Posterior cingulate gyrus (tissue), 11 donors: ENCODE results near the gene SARDH.
A peak's percentile ranks its signal among the peaks of the same experiment; 100 is the strongest.
"Not testable (repeated sequence)": the region's sequence is repeated elsewhere in the genome, so short reads cannot be mapped to it uniquely, and the experiment has no call there.

ENCODE experiments used
- DNase-seq, 10 donors: peaks; one replicate each; pipeline versions ENCODE4 v3.0.0 to v3.0.0-alpha.2; 2020 to 2021; ENCODE audit warnings: mixed read lengths in 3 of 10
- intact Hi-C: fragments of 100-400 bp; cut with DNase I; formaldehyde crosslinking; loops from one replicate; pipeline ENCODE4 v1.15.1; 2023

Gene SARDH

DNA sequence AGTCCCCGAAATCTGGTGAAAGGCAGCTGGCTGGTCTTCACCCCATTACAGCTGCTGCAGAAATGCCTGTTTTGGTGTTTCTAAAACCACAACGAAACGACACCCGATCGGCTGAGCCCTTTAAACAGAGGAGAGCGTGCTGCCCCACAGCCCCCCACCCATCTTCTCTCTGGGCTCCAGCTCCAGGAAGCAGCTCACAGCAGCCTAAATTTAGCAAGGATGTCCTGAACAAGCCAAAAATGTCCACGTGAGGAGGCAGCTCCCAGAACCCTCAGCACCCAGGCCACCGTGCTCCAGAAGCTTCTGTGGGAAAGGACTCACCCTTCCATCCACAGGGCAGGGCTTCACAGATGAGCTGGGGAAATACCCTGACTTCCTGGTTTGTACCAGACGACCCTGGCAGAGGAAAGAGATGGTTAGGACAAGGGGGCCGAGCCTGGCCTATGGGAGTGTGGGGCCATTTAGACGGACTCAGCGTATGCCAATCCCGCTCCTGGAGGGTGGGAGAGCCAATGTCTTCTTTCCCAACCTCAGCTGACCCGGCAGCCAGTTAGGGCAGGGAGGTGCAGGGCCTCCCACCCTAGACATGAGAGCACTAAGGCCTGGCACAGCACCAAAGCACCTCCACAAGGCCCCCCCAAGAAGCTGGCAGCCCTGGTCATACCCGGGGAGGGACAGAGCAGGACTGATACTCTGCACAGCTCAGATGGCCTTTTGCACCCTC lies 39.1 kb upstream of the SARDH start:
- intact Hi-C loops, result no loop called here
- peak in 4 of 10 donors; percentile 9 to 76 (median 52) for DNase-seq

DNA sequence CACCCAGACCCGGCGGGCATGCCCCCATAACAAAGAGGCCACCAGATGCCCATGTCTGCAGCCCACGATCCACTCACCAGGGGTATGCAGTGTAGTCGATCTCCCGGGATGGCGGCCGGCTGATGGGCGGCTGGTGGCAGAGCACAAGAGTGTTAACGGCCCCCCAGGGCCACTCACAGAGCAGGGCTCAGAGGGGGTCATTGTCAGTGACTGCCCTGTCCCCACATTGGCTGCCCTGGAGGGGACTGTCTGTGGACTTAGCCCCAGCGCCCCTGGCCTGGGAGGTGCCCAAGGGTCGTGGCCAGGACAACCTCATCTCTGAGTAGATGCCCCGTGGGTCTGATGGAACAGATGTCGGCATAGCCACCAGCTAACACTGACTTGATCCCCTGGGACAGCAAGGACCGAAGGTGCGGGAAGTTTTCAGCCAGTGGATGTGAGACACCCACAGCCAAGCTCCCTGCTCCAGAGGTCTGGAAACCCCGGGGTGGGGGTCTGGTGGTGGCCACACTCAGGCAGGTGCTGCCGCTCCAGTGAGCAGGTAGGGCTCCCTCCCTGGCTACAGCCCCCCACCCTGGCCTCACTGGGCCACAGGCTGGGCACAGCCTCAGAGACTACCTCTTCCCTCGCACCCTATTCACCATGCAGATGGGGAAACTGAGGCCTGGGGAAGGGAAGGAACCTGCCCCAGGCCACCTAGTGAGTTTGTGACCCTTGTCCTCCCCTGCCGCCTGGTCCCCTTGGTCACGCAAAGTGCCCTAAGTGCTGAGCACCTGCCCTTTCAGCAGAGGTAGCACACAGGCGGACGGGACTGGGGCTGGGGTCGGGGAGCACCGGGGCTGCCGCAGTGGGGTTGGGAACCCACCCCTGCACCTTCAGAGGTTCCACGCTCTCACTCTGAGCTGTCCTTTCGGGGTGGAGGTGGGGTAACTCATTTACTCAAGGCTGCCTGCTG lies 38.1 kb upstream of the SARDH start:
- intact Hi-C loops, result no loop called here
- DNase-seq, result peak in 4 of 10 donors; percentile 24 to 77 (median 63)

DNA sequence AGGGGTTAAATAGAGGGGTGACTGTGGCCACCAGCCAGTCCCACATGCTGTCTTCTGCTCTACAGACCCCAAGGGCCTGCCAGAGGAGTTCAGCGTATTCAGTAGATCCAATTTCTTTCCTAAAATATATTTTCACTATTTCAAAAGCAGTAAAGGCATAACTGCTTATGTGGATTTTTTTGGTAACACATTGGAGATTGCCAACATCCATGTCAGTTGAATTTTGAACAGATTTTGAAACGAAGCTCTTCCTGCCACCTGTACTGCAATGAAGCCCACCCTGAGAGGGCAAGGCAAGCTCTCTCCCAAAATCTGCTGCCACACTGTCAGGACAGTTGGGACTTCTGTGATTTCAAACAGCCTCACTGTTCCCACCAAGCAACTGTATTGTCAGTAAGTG lies 37.1 kb upstream of the SARDH start:
- DNase-seq, result no peak
- intact Hi-C loops, result no loop called here

DNA sequence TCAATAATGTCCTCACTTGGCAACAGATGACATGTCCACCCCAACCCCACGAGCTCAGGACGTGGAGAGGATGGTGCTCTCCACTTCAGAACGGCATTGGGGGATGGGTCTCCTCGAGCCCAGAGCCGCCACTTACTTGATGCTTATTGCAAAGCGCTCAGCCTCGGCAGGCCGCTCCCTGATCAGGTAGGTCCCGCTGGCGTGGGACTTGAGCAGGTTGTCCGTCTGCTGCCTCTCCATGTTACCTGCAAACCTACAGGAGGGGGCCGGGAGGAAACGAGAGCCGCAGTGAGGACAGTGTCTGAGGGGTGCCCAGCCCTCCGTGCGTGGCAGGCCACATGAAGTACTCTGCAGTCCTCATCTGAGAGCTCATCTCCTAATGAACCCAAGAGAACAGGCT lies 36.6 kb upstream of the SARDH start:
- intact Hi-C loops, result no loop called here
- DNase-seq, result peak in 5 of 10 donors; percentile 4 to 74 (median 42)

DNA sequence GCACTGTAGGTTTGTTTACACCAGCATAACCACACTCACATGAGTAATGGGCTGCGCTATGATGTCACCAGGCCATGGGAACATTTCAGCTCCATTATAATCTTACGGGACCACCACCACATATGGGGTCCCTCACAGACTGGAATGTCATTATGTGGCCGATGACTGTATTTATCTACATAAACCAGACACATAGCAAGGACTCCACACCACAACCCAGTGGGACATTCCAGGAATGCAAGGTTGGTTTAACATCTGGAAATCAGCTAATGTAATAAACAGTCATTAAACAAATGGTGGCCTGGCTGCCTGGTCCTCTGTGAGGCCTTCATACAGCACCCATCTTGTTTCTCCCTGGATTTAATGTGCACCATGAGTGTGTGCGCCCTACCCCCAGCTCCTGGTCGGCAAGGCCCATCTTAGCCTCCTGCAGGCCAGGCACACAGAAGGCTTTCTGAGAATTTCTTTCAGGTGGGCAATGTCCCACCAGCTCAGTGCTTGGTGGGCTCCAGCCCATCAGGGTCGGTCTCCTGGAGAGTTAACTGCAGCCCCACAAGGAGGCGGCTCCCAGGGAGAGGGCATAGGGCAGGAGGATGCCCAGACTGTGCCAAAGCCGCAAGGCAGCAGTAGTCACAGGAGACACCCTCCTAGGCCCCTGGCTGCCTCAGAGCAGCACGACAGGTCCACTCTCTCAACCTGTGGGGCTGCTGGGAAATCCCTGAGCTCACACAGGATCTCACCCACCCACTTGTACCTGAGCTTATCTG lies 35.9 kb upstream of the SARDH start:
- intact Hi-C loops, result no loop called here
- DNase-seq, result peak in 5 of 10 donors; percentile 1 to 57 (median 19)

DNA sequence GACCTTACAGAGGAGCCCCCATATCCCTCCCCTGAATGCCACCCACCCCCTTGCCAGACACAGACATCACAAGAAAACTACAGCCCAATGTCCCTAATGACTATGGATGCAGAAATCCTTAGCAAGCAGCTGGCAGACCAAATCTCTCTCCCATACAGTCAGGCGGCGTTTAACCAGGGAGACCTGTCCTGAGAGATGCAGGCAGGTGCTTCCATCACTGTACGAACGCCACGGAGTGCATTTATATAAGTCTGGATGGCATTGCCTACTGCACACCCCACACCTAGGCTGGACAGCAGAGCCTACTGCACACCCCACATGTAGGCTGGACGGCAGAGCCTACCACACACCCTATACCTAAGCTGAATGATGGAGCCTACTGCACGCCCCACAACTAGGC lies 34.4 kb upstream of the SARDH start:
- intact Hi-C loops, result no loop called here
- peak in 1 of 10 donors; percentile 14 for DNase-seq

DNA sequence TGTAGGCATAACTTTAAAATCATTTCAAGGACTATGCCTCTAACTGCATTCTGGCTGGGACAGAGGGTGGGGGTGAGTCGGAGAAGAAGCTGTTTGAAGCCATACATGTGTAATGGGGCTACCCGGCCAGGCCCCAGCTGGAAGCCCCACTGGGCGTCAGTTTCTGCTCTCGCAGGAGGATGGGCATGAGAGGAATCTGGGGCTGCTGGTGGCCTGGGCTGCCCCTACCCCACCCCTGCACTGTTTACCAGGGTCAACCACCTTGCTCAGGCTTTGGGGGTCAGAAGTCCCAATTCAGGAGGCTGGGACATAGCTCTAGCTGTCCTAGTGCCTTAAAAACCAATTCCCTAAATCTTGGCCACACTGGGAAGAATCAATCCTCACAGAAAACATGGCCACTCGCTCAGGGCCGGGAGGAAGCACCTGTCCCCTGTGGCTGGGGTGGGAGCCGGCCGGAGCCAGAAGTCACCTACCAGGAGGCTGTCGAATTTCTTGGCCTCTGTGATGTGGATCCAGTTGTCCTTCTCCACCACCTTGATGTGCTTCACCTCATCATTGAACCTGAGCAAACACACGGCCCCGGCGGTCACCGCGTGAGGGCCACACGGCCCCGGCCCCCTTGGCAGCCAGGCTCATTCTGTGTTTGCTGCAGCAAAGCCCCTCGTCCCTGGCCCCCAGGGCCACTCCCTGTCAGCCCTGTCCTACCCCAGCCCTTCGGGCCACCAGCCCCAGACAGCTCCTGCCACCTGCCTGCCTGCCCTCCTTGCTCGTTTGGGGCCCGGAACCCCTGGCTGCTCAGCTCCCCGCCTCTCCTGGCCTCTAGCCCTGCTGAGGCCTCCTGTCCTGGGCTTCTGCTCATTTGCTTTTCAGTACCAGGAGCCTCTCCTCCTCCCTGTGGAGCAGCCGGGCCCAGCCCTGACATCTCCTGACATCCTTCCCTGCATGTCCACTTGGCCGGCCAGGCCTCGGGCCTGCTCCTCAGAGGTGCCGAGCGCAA lies 33.6 kb upstream of the SARDH start:
- DNase-seq, result peak in 7 of 10 donors; percentile 1 to 71 (median 16)
- intact Hi-C loops, result no loop called here

DNA sequence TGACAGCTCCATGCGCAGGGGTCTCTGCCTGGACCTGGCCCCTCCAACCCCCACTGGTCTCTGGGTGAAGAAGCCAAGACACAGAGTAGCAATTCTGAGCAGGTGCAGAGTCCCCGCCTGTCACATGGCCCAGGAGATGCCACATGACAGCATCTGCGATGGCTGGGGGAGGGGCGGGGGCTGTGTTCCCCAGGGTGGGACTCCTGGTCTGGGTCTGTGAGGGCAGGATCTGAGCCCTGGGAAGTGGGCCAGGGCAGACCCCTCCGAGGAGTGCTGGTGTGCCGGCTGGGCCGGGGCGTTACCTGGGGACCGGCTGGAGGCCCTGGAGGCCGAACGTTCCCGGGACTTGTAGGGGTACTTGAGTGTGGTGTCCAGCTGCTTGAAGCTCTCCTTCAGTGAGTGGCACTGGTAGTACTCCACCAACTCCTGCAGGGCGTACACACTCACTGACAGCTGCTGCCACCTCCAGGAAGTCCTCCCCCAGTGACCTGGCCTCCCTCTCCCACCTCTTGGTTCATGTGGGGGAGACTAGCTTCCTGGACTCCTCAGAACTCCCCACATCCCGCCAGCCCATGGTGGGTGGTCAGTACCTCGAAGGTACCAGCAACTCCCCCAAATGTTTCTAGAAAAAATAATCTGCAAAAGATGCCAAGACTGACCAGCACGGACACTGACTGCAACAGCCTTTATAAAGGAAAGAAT lies 32.1 kb upstream of the SARDH start:
- intact Hi-C loops, result no loop called here
- DNase-seq, result peak in 4 of 10 donors; percentile 5 to 68 (median 58)

DNA sequence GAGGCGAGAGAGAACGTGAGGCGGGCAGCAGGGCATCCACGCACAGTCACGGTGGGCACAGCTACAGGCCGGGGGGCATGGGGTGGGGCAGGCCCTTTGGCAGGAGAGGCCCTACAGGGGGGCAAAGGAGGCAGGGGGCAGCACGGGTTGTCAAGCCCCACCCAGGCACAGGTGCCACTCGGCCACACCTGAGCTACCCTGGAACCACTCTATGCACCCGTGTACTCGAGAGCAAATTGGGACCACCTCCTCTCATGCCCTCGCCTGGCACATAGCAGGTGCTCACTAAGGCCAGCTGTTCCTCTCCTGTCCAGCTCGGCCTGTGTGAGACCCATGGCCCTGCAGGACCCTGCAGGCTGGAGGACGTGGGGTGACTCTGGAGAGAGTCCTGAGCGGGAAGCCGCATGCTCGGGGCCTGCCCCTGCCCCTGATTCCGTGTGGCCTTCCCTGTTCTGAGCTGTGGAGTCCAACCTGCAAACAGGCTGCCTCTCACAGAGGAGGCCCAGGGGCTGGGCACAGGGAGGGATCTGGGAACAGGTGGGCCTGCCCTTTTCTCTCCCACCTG lies 31.4 kb upstream of the SARDH start:
- intact Hi-C loops, result no loop called here
- peak in 4 of 10 donors; percentile 5 to 73 (median 52) for DNase-seq

DNA sequence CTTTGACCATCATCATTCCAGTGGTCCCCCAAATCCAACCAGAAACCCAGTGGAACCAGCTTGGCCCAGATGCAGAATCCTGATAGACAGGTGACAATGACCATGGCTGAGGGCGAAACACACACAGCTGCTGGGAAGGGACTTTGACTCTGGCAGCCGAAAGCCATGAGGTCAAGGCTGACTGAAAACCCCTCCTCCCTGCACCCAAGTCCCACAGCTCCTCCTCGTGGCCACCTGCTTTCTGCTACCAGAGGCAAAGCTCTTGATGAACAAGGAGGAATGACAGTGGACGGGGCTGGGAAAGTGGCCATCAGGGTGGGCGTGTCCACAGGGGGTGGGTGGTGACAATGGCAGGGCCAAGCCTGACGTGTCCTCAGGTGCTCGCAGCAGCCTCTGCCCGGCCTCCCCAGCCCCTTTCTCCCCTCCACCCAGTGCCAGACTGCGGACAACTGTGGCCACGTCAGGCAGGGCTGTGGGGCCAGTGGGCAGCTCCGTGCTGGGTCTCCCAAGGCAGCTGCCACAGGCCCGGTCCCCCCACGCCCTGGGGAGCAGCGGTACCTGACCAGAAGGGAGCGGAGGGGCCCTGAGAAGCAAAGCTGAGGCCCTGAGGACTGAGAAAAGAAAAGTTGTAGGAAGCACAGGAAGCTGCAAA lies 30.8 kb upstream of the SARDH start:
- DNase-seq, result peak in 4 of 10 donors; percentile 6 to 77 (median 52)
- intact Hi-C loops, result no loop called here

DNA sequence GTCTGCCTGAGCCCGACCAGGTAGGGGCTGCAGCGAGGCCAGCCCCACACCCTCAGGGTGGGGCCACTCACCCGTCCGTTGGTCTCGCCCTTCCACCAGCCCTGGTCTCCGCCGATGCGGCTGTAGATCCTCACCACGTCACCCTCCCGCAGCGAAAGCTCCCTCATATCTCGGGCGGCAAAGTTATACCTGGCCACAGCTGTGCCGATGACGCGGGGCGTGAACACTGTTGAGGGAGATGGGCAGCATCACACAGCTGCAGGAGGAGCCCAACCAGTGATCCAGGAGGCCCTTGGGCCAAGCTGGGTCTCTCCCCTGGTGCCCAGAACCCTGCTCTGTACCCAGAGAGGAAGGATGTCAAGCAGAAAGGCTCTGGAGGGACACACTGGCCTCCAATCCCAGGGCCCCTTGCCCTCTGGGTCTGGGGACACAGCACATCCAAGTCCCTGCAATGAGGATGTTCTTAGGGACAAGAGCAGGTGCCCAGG lies 30.3 kb upstream of the SARDH start:
- DNase-seq, result peak in 3 of 10 donors; percentile 32 to 69 (median 44)
- intact Hi-C loops, result no loop called here

DNA sequence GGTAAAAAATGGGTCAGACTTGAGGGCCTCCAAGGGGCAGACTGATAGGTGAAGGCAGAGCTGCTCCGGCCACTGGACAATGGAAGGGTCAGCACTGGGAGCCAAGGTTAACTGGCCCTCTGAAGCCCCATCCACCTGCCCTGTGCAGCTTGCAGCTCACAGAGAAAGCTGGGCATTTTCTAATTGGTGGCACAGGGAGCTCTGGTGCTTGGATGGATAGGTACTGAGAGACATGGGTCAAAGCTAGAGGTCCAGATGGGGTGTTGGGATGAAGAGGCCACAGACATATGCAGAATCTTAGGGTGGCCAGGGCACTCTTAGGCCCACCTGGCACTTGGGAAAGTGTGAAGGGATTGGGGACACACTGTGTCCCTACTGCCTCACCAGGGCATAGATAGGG lies 29.5 kb upstream of the SARDH start:
- no peak for DNase-seq

DNA sequence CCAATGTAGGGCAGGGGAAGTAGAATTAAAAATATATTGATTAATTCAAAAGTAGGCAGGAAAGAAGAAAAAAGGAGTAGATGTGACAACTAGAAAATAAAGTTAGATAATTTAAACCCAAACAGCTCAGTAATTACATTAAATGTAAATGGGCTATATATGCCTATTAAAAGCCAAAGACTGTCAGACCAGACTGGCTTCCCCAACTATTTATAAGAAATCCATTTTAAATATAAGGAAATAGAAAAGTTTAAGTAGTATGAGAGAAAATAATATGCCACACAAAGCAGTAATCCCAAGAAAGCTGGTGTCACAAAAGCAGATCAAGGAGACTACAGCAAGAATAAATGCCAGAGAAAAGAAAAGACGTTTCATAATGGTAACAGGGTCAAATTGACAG lies 28.9 kb upstream of the SARDH start:
- intact Hi-C loops, result no loop called here
- no peak for DNase-seq

More for the DNA sequence above, 29.5 kb upstream of the SARDH start:
- intact Hi-C loops, result no loop called here

DNA sequence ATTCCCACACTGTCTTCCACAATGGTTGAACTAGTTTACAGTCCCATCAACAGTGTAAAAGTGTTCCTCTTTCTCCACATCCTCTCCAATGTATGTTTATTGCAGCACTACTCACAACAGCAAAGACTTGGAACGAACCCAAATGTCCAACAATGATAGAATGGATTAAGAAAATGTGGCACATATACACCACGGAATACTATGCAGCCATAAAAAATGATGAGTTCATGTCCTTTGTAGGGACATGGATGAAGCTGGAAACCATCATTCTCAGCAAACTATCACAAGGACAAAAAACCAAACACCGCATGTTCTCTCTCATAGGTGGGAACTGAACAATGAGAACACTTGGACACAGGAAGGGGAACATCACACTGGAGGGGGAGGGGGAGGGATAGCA lies 28.1 kb upstream of the SARDH start:
- intact Hi-C loops, DNase-seq: not testable (repeated sequence)

DNA sequence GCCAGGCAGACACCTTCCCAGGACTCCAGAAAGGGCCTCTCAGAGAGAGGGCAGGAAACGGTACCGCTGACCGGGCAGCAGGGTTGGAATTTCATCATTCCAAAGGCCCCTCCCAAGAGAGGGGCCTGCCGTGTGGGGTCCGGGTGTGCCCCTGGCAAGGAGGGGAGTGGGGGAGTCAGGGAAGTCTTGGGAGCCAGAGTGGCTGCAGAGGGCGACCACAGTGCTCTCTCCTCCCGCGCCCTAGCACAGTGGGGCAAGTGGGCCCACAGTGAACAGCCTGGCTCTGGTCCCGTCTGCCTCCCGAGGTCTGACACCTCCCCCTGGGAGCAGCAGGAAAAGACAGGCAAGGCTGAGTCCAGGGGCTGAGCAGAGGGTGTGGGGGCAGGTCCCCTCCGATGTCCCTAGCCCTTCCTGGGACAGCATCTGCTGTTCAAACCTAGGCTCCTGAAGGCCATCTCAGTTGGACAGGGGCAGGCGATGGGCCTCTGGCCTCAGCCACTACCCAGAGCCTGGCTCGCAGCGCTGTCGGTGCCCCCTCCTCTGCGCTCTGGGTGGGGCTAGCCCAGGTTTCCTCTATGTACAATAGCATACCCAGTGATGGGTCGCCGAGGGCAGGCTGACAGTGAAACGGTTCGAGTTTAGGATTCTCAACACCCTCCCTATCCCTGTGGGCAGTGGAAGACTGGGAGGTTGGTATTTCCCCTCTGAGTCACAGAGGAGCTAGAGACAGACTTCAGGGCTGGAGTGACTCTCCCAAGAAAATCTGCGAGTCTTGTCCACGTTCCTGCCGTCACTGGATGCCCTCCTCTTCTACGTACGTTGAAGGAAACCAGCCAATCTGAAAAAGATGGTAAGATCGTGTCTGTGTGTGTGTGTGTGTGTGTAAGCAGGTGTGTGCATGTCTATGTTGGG lies 25.4 kb upstream of the SARDH start:
- DNase-seq, result peak in 3 of 10 donors; percentile 33 to 77 (median 76)
- intact Hi-C loops, result no loop called here

DNA sequence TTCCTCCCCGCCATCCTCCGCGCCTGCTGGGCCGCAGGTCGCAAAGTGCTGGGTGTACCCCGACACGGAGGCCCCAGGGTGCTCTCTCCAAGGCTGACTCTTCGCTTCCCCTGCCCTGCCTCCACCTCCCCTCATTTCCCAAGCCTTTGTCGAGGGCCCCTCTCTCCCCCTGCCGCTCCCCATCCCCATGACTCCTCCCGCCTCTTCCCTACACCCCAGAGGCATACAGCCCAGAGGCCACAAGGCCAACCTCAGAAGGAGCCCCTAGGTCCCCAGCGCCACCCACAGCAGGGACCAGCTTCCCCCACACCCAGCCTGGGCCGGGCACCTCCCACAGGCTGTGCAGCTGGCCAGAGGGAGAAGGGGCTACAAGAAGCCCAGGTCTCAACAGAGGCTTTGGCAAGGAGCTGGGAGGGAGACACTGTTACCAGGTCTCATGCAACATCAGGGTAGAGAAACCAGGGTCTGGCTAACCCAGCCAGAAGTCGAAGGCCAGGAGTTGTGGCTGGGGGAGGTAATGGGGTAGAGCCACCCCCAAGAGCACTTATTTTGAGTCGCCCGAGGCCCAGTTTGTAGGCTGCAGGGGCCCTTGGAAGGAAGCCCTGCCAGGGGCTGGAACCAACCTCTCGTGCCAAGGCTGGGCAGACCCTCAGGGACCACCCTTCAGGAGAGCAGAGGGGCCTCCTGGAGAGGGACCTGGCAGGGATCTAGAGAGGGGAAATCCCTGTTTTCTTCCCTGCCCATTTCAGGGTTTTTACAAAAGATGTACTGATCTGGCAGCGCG lies 24.5 kb upstream of the SARDH start:
- DNase-seq, result peak in 2 of 10 donors; percentile 50 to 68
- intact Hi-C loops, result no loop called here
